ENCODE results near the gene MUS81. TPM values are rescaled to one million over a fixed set of nuclear protein-coding genes. Genes with fewer than 3 reads are reported as not detected.

MUS81 gene
- total RNA-seq, 2 experiments from 2014 or later = 102 to 130 TPM

DNA sequence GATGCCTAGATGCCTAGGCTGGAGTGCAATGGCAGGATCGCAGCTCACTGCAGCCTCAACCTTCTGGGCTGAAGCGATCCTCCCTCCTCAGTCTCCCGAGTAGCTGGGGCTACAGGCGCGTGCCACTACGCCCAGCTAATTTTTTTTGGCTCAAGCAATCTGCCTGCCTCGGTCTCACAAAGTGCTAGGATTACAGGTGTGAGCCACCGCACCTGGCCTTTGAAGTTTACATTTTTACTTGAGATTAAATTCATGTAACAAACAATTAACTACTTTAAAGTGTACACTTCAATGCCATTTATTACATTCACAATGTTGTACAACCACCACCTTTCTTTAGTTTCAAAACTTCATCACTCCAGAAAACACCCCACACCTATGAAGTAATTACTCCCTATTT is 43.5 kb downstream of the MUS81 start:
- POLR2A ChIA-PET = no interaction called here
- H3K79me2 ChIP-seq (ENCODE audit: insufficient read depth, low read depth, low read length) = no peaks in the 10 kb centered on the region
- CTCF ChIA-PET (ENCODE audit: unreplicated experiment) = no interaction called here
- no TSS peak for BruUV-seq (replicated peaks)
- H4K20me1 ChIP-seq (ENCODE audit: insufficient read depth, low read length) = no peaks in the 10 kb centered on the region
- no peaks in the 10 kb centered on the region for H3K36me3 ChIP-seq (ENCODE audit: insufficient read depth, low read length)
- H2AFZ ChIP-seq (ENCODE audit: low read length) = no peak overlapping the region
- no peaks in the 10 kb centered on the region for H3K9me2 ChIP-seq (ENCODE audit: insufficient read depth, low read length)
- DNase-seq (ENCODE audit: low spot score) = no peak
- intact Hi-C loops (cut with micrococcal nuclease; ENCODE audit: unreplicated experiment) = no loop called here
- peaks cover 19% of the 10 kb centered on the region for H3K4me1 ChIP-seq (ENCODE audit: insufficient read depth, low read length, poor library complexity, severe bottlenecking)
- TF ChIP-seq EZH2phosphoT487 (IDR thresholded peaks at IDR 0.05; ENCODE audit: borderline replicate concordance, low read depth, low read length) = no peak
- no peak for TF ChIP-seq CTCF (conservative IDR thresholded peaks at IDR 0.05; ENCODE audit: low read length)
- no peaks in the 10 kb centered on the region for H3K9me3 ChIP-seq (ENCODE audit: low read length)
- H3K4me3 ChIP-seq (ENCODE audit: low read depth, low read length, poor library complexity, severe bottlenecking) = no peak overlapping the region
- no peak overlapping the region for H3K27ac ChIP-seq (ENCODE audit: low read depth, low read length, poor library complexity, severe bottlenecking)
- H3K4me2 ChIP-seq (ENCODE audit: low read length) = no peak overlapping the region

GRCh38 chr11:65906602-65907001 is 46.4 kb downstream of the MUS81 start:
- ChIA-PET POLR2A (no interaction called here), CTCF (ENCODE audit: unreplicated experiment) (no interaction called here)
- Histone ChIP-seq H3K9me3 (ENCODE audit: low read length) (no peaks in the 10 kb centered on the region), H4K20me1 (ENCODE audit: insufficient read depth, low read length) (no peaks in the 10 kb centered on the region), H3K4me1 (ENCODE audit: insufficient read depth, low read length, poor library complexity, severe bottlenecking) (no peaks in the 10 kb centered on the region), H3K4me3 (ENCODE audit: low read depth, low read length, poor library complexity, severe bottlenecking) (no peak overlapping the region), H3K27ac (ENCODE audit: low read depth, low read length, poor library complexity, severe bottlenecking) (no peak overlapping the region), H3K4me2 (ENCODE audit: low read length) (no peak overlapping the region), H2AFZ (ENCODE audit: low read length) (no peak overlapping the region), H3K36me3 (ENCODE audit: insufficient read depth, low read length) (no peaks in the 10 kb centered on the region), H3K79me2 (ENCODE audit: insufficient read depth, low read depth, low read length) (no peaks in the 10 kb centered on the region), H3K9me2 (ENCODE audit: insufficient read depth, low read length) (no peaks in the 10 kb centered on the region)
- DNase-seq (ENCODE audit: low spot score) = no peak
- TF ChIP-seq EZH2phosphoT487 (IDR thresholded peaks at IDR 0.05; ENCODE audit: borderline replicate concordance, low read depth, low read length) = no peak
- no peak for TF ChIP-seq CTCF (conservative IDR thresholded peaks at IDR 0.05; ENCODE audit: low read length)
- BruUV-seq (replicated peaks) = no TSS peak
- intact Hi-C loops (cut with micrococcal nuclease; ENCODE audit: unreplicated experiment) = no loop called here

- Histone ChIP-seq H2AFZ (ENCODE audit: low read length) (no peak overlapping the region), H3K36me3 (ENCODE audit: insufficient read depth, low read length) (no peaks in the 10 kb centered on the region), H3K9me3 (ENCODE audit: low read length) (no peaks in the 10 kb centered on the region), H3K27ac (ENCODE audit: low read depth, low read length, poor library complexity, severe bottlenecking) (no peak overlapping the region), H3K4me1 (ENCODE audit: insufficient read depth, low read length, poor library complexity, severe bottlenecking) (no peaks in the 10 kb centered on the region), H4K20me1 (ENCODE audit: insufficient read depth, low read length) (no peaks in the 10 kb centered on the region), H3K4me2 (ENCODE audit: low read length) (no peak overlapping the region), H3K79me2 (ENCODE audit: insufficient read depth, low read depth, low read length) (no peaks in the 10 kb centered on the region), H3K9me2 (ENCODE audit: insufficient read depth, low read length) (no peaks in the 10 kb centered on the region), H3K4me3 (ENCODE audit: low read depth, low read length, poor library complexity, severe bottlenecking) (no peak overlapping the region)
- ChIA-PET CTCF (ENCODE audit: unreplicated experiment) (no interaction called here), POLR2A (no interaction called here)
- TF ChIP-seq CTCF (conservative IDR thresholded peaks at IDR 0.05; ENCODE audit: low read length) (no peak), EZH2phosphoT487 (IDR thresholded peaks at IDR 0.05; ENCODE audit: borderline replicate concordance, low read depth, low read length) (no peak)
- no TSS peak for BruUV-seq (replicated peaks)
- DNase-seq (ENCODE audit: low spot score) = no peak
- intact Hi-C loops (cut with micrococcal nuclease; ENCODE audit: unreplicated experiment) = no loop called here
Measured at GRCh38 chr11:65907878-65908277, 47.6 kb downstream of the MUS81 start.
